Suprapubic skin (tissue), 4 donors: Measurements from ENCODE around the gene PRKN.

ENCODE experiments used
- EP300 ChIP-seq: sonication (generic); formaldehyde crosslinking; IDR thresholded peaks from one replicate; pipeline ENCODE4 v1.6.1; 2017; ENCODE audit warnings: antibody characterized with exemption
- POLR2AphosphoS5 ChIP-seq, 3 donors: sonication (generic); formaldehyde crosslinking; IDR thresholded peaks; one replicate each; pipeline ENCODE4 v1.6.1; 2017; ENCODE audit warnings: antibody characterized with exemption in 3 of 3
- TF ChIP-seq, protein P1 (sequence below), 2 donors: fragments of 200-600 bp in 1 of 2; fragments of 450-650 bp in 1 of 2; sonication (generic) in 1 of 2; IDR thresholded peaks; one replicate each; pipeline ENCODE4 v1.5.1; 2016 to 2019; ENCODE audit warnings: antibody characterized with exemption in 2 of 2, mild to moderate bottlenecking in 1 of 2, moderate library complexity in 1 of 2

- TF ChIP-seq, protein P1, sequence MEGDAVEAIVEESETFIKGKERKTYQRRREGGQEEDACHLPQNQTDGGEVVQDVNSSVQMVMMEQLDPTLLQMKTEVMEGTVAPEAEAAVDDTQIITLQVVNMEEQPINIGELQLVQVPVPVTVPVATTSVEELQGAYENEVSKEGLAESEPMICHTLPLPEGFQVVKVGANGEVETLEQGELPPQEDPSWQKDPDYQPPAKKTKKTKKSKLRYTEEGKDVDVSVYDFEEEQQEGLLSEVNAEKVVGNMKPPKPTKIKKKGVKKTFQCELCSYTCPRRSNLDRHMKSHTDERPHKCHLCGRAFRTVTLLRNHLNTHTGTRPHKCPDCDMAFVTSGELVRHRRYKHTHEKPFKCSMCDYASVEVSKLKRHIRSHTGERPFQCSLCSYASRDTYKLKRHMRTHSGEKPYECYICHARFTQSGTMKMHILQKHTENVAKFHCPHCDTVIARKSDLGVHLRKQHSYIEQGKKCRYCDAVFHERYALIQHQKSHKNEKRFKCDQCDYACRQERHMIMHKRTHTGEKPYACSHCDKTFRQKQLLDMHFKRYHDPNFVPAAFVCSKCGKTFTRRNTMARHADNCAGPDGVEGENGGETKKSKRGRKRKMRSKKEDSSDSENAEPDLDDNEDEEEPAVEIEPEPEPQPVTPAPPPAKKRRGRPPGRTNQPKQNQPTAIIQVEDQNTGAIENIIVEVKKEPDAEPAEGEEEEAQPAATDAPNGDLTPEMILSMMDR (IDR thresholded peaks at IDR 0.05) = no peak
- TF ChIP-seq POLR2AphosphoS5 (IDR thresholded peaks at IDR 0.05) (no peak), EP300 (no peak)
Observed at GRCh38 chr6:161772176-161772575, 955.4 kb downstream of the PRKN start.
